HG03097 (cell line): Measurements from ENCODE around the gene TCF4.

Source experiments
- ATAC-seq: cut with Tn5 transposase; IDR thresholded peaks from one replicate; pipeline ENCODE4 v1.9.1; 2021; ENCODE audit not compliant: unreplicated experiment, low FRiP score

Gene TCF4

DNA sequence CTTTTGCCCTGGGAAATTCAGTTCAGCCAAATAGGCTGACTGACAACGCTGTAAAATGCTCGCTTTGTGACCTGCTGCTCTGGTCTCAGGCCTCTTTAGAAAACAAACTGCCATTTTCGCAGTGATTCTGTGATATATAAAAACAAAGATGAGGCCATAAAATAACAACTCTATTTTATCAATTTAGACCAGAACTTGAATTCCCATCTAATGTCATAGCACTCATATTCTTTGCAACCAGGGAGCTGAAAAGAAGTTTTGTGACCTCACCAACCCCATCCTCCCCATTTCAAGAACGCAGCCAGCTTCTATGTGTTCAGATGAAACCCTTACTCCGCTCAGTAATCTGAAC is 40.3 kb downstream of the TCF4 start:
- no peak for ATAC-seq

DNA sequence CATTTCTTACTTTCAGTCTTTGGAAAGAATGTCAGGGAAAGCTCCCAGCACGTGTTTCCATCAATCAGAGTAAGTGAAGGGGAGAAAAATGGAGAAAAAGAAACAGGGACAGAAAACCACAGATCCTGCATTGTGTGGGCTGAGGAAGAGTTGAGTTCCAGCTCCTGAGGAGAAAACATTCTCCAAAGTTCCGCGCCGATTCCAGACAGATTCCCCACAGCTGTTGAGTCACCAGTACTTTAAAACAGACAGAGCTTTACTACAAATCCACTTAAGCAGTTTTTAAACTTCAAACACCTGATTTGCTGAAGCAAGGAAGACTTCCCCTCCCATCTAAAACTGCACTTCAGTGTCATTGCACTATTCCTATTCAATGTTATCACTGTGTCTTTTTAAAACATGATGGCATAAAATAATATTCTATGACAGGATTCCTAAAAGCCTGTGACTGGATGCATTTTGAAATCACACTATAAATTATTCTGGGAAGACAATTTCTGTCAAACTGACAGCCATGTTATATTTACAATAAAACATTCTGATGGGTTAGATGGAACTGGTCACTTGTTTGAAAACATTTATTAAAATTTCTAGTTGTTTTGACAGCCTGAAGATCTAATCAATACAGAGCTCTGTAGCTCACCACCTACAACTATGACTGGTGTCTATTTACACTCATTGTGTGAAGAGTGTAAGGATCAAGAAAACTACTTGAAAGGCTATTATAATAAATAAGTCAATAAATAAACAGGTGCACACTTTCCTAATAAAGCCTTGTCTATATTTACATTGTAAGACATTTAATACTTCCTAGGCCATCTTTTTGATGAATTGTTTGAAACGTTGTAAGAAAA is 40.9 kb downstream of the TCF4 start:
- no peak for ATAC-seq

DNA sequence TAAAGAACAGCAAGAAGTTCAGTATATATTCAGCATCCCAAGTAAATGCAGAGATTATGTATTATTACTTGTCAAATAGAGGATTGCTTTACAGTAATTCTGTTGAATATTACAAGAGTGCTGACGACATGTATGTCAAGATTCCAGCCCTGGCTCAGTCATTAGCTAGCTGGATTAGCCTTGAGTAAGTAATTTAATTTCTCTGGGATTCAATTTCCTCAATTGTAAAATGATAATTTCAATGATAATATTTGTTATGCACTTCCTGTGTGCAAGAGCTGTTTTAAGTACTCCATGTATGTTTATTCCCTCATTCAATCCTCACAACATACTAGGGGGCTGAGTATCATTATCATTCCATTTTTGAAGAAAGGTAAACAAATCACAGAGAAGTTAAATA is 44.0 kb downstream of the TCF4 start:
- no peak for ATAC-seq

DNA sequence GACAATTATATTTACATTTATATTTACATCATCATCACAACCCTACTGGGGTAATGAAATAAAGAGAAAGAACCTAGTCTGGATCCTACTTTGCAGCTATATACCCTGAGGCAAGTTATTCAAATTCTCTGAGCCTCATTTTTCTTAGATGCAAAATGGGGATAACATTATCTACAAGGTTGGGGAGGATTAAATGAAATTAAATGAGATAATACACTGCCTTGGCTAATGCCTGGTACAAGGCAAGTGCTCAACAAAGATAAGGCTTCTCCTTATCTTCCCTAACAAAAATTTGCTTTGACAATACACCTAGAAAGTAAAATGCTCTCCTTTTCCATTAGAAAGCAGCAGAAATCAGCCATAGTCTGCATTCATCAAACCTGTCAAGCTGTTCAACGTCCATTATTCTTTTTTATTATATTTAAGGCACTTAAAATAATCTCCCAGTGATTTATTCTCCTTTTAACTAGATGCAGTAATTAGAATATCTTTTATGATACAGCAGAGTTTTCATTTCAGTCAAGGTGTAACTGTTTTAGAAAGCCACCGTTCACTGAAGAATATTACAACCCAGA is 44.8 kb downstream of the TCF4 start:
- ATAC-seq = no peak

DNA sequence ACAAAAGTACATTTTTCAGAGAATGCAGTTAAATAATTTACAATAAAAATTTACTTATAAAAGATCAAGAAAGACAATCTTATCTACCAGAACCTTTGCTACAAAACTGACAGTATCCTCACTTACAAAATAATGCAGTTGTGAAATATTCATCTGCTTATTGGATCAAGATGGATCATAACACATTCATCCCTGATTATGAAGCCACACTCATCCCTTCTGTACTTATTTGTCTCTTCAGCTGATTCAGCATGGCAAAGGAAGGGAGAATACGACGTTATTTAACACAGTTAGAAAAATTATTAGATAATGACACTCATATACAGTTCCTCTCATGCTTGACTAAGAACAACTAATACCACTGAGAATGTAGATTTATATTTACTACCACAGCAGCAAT is 46.4 kb downstream of the TCF4 start:
- no peak for ATAC-seq

DNA sequence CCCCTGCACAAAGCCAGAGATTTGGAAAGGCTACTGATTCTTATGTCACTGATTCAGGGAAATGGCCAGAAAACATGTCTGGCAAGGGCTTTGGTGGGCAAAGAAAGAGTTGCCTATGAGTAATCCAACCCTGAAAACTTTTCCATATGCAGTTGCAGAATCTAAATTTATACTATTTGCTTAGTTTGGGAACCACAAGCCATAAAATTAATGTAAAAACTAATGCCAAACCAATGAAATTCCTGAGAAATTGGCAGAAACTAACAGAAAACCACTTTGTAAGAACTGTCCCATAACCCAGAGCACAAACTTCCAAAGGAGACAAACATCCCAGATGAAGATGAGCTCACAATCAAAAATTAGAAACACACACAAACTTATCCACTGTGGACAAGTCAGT is 48.8 kb downstream of the TCF4 start:
- ATAC-seq = no peak

DNA sequence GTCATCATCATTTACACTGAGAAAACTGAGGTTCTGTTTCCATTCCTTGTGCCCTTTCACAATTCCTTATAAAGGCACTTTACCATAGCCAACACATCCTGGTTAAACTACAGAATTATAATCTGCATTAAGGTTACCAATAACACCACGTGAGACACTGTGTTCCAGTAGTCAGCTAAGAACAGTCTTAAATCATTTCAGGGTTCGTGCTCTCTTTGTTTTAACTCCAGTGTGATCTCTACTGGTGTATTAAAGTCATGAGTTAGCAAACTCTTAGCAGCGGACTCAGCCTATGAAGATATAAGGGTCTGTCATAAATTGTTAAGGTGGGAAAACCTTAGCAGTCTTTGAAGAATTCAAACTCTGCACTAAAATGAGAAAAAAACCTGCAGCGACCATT is 53.0 kb downstream of the TCF4 start:
- no peak for ATAC-seq

DNA sequence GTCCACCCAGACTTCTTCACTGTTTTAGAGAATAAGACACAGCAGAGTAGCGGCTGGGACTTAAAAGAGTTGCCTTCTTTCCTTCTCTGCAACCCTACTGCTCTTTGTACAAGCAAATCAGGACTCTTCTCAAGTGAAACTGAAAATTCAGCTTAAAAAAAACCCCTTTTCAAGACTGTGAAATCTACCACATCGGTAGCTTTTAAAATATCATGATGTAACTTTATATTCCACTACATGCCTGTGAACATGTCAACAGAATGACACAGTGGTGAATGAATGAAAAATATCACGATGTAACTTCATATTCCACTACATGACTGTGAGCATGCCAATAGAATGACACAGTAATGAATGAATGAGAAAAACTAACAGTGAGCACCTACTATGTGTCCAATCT is 53.4 kb downstream of the TCF4 start:
- no peak for ATAC-seq

DNA sequence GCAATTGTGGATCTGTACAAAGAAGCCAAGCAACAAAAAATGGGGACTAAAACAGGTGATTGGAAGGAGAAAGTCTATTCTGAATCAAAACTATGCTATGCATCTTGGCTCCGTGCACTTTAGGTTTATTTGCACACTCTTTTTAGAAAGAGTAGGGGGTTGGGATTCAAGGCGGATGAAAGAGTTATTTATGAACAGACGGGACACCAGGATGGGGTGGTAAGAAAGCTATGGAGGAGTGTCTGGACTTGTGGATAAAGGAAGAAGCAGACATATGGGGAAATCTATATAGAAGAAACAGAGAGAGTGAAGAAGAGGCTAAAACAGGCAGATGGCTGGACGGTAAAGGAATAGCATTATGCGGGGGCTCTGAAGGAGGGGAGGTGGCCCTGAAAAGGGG is 57.8 kb downstream of the TCF4 start:
- ATAC-seq = no peak

DNA sequence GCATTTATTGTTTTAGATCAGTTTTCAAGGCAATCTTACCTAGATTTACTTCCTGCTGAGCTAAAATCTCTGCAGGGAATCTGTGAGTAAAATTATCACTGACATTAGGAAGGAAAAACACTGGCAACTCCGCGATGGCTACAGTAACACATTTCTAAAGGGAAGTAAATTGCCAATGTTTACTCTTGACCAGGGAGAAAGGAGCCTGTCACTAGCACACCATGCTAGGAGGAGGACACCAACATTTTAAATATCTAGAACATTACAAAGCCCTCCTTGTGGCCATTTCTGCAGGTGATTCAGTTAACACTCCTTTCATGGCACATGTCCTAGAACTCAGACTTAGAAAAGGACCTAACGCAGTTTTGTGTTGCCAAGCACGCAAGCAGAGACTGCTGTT is 58.4 kb downstream of the TCF4 start:
- no peak for ATAC-seq

DNA sequence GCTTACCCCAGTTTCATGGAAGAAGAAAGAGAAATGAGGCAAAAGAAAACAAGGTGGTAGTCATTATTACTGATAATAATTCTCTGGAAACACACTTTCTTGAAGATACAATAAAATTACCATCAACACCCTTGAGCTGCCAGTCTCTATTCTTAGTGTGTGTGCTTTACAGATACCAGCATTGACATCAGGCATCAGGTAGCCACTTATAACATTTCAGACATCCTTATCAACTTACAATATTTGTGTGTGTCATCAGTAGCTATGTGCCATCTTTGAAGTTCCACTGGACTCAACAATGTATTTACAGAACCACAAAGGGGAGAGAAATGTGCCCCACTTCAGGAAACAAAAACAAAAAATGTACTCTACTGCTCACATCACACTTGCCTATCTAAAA is 62.1 kb downstream of the TCF4 start:
- ATAC-seq = no peak

DNA sequence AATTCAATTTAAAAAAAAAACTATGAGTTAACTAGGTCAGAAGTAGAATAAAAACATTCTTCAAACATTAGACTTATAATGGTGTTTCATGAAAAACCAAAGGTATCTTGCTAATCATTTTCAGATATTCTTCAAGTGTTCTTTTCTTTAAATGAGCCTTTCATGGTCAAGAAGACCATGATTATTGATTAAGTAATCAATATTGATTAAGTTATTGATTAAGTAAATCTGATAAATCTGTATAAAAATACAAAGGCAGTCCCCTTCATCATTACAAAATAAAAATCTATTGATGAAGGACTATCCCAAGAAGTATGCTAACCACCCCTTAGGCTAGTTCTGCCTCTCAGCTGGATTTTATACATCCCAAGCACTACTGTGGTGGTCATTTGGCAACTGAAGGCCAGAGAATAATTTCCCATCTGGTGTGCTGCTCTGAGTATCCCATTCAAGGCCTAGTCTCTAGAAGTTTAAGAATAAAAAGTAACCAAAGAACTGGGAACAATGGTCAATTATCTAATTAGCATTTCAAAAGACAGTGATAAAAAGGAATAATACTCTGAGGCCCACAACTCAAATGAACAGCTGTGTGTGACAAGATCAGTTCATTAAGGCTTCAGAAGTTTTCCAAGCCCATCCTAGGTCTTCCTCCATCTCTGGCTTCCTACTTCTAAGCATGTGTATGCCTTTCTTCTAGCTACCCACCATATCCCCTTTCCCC is 63.5 kb downstream of the TCF4 start:
- no peak for ATAC-seq

DNA sequence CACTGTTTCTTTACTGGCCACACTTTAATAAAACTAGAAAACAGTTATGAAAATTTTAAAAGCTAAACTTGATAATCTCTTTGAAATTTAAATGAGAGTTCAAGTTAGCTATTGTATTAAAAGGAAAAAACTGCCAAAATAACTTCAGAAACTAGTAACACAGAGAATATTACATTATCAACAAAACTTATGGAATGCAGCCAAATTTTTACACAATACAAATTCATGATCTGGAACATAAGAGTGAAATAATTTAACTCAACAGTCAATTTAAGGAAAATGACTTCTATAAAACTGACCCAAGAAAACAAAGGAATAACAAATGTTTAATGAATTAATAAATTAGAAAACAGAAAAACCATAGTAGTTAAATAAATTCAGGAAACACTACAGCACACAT is 65.0 kb downstream of the TCF4 start:
- ATAC-seq = no peak

DNA sequence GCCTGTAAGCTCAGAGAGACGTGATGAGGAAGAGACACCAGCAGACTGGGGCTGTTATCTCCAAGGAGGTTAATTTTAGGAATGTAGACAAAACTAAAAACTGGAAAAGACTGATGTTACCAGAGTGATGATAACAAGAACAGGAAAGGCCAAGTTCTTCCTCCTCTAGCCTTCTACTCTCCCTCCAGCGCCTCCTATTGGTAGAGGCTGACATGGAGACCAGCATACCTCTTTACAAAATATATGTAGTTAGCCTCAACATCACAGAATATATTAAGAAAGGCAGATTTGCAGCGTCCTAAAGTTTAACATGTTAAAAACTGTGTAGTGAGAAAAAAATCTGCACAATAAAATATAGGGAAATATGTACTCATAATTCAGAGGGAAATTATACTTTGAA is 66.0 kb downstream of the TCF4 start:
- no peak for ATAC-seq

DNA sequence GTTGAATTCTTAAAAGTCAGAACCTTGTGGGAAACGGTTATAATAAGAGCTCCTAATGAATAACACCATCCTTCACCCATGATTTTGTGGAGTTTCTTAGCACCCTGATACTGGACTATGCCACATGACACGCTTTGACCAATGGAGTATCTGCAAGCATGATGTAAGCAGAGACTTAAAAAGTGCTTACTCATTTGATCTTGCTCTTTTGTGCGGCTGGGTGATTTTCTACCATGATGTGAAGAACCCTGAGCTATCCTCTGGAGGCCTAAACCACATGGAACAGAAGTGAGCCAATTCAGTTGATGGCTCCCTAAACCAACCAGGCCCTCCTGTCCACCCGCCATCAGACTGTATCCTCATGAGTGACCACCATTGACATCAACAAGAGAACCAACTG is 70.9 kb downstream of the TCF4 start:
- ATAC-seq = no peak

DNA sequence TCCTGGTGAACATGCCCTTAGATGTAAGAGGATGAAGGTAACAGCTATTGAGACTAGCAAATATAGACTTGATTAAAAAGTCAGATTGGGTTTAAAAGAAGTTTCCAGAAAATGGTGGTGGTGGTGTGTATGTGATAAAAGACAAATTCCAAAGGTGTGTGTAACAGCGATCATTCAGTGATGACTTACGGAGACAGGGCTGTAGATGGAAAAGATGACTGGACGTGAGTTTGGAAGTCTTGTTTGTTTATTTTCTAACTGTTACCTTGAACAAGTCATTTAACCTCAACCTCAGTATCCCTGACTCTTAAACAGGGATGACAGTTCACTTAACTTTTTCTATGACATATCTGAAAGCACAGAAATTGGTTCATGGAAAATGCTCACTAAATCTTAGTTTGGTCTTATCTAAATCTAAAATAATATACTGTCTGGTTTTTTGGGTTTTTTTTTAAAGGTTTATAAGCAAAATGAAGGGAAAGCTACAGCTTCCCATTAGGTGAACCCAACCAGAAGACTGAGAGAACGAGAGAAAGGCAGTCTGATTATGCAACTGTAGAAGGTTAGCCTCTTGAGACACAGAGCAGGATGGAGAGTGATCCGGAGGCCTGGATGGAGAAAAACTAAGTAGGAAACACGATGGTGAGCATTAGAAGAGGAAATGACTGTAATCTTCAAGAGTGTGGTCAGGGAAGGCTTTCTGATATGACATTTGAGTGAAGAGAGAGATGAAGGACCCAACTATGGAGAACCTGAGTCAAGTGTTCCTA is 71.9 kb downstream of the TCF4 start:
- no peak for ATAC-seq

DNA sequence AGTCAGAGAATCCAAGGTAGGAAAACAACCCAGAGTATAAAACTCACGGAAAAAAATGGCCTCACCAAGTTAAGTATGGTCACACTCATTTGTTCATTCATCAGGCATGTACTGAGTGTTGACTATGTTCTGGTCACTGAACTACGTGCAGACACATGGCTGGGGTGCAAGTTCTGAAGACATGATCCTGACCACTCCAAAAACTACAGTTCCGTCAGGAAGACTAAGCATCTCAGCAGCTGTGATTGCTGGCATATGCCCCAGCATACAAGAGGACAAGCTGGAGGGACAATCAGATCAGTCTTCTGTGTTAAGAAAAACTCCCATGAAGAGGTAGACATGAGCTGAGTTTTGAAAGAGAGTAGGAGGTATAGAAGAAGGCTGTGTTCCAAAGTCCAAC is 72.8 kb downstream of the TCF4 start:
- no peak for ATAC-seq

DNA sequence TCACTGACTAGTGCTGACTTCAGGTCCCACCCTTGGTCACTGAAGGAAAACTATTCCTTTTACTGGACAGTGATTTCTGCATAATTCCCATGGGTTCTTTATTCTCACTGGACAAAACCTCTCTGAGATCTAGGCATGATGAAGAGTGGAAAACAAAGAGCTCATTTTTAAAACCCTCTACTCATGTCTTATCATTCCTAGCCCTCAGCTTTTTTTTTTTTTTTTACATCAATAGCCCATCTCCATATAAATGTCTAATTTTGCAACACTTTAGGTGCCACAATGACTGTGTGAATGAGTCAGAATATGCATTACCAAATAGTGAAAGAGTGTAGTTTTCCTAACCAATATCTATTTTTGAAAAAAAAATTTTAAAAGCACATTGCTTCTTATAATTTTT is 74.8 kb downstream of the TCF4 start:
- no peak for ATAC-seq

DNA sequence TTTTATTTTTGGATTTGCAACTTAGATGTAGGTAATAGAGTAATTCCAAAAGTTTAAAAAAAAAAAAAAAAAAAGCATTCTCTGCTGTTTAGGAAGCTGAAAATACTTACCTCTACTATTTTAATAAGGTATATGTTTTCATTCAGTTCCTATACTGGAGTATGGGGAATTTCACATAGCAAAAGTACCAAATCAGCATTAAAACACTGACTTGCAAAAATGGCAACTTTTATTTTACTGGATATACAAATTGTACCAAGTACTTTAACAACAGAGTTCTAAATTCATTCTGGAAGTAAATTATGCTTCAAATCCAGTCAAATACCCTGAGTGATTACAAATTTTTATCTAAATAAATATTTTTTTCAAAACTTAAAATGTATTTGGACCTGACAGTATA is 76.7 kb downstream of the TCF4 start:
- no peak for ATAC-seq

DNA sequence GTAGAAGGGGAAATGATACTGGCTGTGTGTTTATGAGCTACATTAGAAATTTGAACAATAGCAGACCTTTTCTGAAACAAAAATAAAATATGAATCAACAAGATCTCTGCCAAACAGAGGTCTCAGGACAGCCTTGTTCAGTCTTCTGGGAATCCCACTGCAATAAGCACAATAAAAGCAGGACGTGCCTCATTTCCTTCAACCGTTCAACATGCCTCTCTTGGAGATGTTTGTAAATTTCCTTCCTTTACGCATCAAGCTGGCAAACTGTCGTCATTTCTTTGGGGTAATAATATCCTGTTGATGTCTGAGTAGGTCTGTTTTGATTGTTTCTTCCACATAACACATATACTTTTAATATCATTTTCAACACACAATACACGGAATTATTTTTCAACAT is 77.2 kb downstream of the TCF4 start:
- ATAC-seq = no peak

DNA sequence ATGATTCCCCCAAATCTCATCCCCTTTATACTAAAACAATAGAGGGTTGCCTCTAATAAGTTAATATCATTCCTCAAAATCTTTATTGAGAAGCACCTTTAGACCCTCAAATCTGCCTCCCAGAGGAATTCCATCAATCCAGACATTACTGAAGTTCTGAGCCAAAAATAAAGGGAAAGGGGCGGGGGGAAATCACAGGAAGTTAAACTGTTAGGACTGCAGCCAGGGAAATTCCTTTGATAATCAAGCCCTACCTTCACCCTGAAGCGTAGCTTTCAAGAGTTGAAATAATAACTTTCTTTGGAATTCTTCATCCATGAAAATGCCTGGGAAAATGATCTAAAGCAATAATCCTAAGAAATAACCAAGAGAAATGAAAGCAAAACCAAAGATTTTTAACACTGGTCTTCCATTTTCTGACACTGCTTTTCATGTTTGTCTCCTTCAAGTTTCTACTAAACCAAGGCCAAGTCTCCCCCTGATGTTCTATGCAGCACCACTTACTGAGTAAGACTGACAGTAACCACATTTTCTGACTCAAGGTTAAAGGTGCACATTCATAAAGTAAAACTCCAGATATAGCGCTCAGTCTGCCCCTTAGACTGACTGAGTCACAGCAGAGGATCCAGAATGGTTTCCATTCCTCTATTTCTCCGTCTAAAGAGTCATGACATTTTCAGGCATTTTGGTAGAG is 78.2 kb downstream of the TCF4 start:
- peak; percentile 79 for ATAC-seq
